ENCODE data around the gene LPAR6.

DNA sequence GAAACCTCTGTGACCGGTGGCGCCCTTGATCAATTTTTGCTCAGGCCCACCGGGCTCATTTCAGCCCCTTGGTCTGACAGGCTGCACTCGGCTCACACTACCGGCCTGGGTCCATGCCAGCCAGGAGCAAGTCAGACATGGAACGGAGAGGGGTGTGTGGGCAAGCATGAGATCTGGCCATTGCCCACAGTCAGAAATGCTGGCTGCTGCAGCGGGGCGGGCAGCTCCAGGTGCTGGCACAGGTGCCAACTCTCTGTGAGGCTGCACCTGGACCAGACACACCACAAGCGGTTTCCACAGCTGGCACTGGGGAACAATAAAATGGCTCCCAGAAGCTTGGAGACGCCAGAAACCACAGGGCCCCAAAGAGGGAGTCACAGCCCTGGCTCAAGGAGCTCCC is 43.6 kb upstream of the LPAR6 start:
- TF ChIP-seq, protein P1, sequence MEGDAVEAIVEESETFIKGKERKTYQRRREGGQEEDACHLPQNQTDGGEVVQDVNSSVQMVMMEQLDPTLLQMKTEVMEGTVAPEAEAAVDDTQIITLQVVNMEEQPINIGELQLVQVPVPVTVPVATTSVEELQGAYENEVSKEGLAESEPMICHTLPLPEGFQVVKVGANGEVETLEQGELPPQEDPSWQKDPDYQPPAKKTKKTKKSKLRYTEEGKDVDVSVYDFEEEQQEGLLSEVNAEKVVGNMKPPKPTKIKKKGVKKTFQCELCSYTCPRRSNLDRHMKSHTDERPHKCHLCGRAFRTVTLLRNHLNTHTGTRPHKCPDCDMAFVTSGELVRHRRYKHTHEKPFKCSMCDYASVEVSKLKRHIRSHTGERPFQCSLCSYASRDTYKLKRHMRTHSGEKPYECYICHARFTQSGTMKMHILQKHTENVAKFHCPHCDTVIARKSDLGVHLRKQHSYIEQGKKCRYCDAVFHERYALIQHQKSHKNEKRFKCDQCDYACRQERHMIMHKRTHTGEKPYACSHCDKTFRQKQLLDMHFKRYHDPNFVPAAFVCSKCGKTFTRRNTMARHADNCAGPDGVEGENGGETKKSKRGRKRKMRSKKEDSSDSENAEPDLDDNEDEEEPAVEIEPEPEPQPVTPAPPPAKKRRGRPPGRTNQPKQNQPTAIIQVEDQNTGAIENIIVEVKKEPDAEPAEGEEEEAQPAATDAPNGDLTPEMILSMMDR (IDR thresholded peaks at IDR 0.05), result no peak
- TF ChIP-seq POLR2A (IDR thresholded peaks at IDR 0.05) (no peak), POLR2AphosphoS5 (IDR thresholded peaks at IDR 0.05) (no peak)
